HT-29 (cell line): ENCODE data around the gene C6orf47. TPM values are rescaled to one million over a fixed set of nuclear protein-coding genes. Genes with fewer than 3 reads are reported as not detected.
"Not testable (repeated sequence)": the region's sequence is repeated elsewhere in the genome, so short reads cannot be mapped to it uniquely, and the experiment has no call there.

Experiments used
- DNase-seq: peaks from one replicate; pipeline ENCODE4 v3.0.0-alpha.2; 2015; ENCODE audit warnings: low spot score
- total RNA-seq: library from RNA; depleted of rRNA; stranded (reverse); fragments of >200 nt; shearing (Covaris generic); gene quantifications from 2 replicates; pipeline ENCODE4 v1.2.3, GENCODE V29; 2014; rRNA removed

C6orf47 gene
- total RNA-seq: 24.7 and 29.1 TPM in 2 replicates

- DNase-seq: peak; percentile 86
Observed at GRCh38 chr6:31660381-31661261, at the start of gene C6orf47. C6orf47 (minus strand) TSS chr6:31660778; CDS start chr6:31659947, 831 bp downstream.

- DNase-seq: not testable (repeated sequence)
Observed at GRCh38 chr6:31709157-31709556, 48.6 kb upstream of the C6orf47 start.

- DNase-seq: no peak
Observed at GRCh38 chr6:31708224-31708623, 47.6 kb upstream of the C6orf47 start.

- DNase-seq: no peak
Observed at GRCh38 chr6:31707701-31708100, 47.1 kb upstream of the C6orf47 start.

GRCh38 chr6:31706599-31706998, 46.0 kb upstream of the C6orf47 start, which contains the start of gene LY6G6F:
LY6G6F (plus strand) TSS chr6:31706866; CDS start chr6:31706907, 41 bp downstream.
- DNase-seq: no peak

GRCh38 chr6:31705931-31706330, 45.4 kb upstream of the C6orf47 start:
- DNase-seq: no peak

- DNase-seq: peak; percentile 98
Observed at GRCh38 chr6:31702819-31703716, 42.5 kb upstream of the C6orf47 start, which contains the start of gene ABHD16A. ABHD16A (minus strand) TSS chr6:31703324; CDS start chr6:31703281, 43 bp downstream.

GRCh38 chr6:31702405-31702818, 41.8 kb upstream of the C6orf47 start:
- no peak for DNase-seq

GRCh38 chr6:31701666-31702404, 41.3 kb upstream of the C6orf47 start:
- no peak for DNase-seq

GRCh38 chr6:31700740-31701401, 40.3 kb upstream of the C6orf47 start:
- DNase-seq: no peak

GRCh38 chr6:31697555-31697954, 37.0 kb upstream of the C6orf47 start:
- DNase-seq: no peak

- no peak for DNase-seq
Observed at GRCh38 chr6:31693535-31693934, 33.0 kb upstream of the C6orf47 start.

GRCh38 chr6:31692886-31693285, 32.3 kb upstream of the C6orf47 start:
- DNase-seq: no peak

GRCh38 chr6:31692353-31692752, 31.8 kb upstream of the C6orf47 start:
- no peak for DNase-seq

- DNase-seq: no peak
Observed at GRCh38 chr6:31691564-31692108, 31.1 kb upstream of the C6orf47 start.

GRCh38 chr6:31691078-31691463, 30.5 kb upstream of the C6orf47 start:
- DNase-seq: no peak

GRCh38 chr6:31690231-31691077, 29.9 kb upstream of the C6orf47 start:
- peak; percentile 39 for DNase-seq

GRCh38 chr6:31689249-31690110, 28.9 kb upstream of the C6orf47 start:
- DNase-seq: no peak
